K562 (cell line): ENCODE results near the gene HOXB4. TPM values are rescaled to one million over a fixed set of nuclear protein-coding genes. Genes with fewer than 3 reads are reported as not detected.
A peak's percentile ranks its signal among the peaks of the same experiment; 100 is the strongest.

Experiments used
- ATAC-seq: fragments of 200-7000 bp; cut with Tn5 transposase; 3 replicates; pipeline ENCODE4 v1.9.1; 2020; ENCODE audit warnings: moderate library complexity
- BruUV-seq: library from RNA; stranded (reverse); fragments of 400-500 nt; replicated peaks from 2 replicates; lab custom pipeline; 2021; lab: Mats Ljungman, UMichigan
- CTCF ChIA-PET: fragments of 300-600 bp; formaldehyde crosslinking; extraction: SDS; loops from one replicate; lab custom pipeline; 2021; ENCODE audit warnings: low intra/inter-chr PET ratio; lab: Yijun Ruan, JAX
- POLR2A ChIA-PET: fragments of 300-600, 350-650 bp; sonication (Branson Sonifier 250); formaldehyde crosslinking; extraction: SDS; loops from one replicate; lab custom pipeline; 2021; ENCODE audit warnings: antibody characterized with exemption, inconsistent platforms; lab: Yijun Ruan, JAX
- DNase-seq, 4 experiments: peaks; one replicate each; pipeline versions ENCODE4 v3.0.0 to v3.0.0-alpha.2; 2011 to 2018; ENCODE audit warnings: low spot score in 3 of 4, mixed read lengths in 3 of 4; ENCODE audit errors: extremely low read depth in 1 of 4
- FAIRE-seq: peaks from 2 replicates; lab custom pipeline; 2011; peaks lifted over from hg19 to GRCh38; lab: Jason Lieb, UNC
- H2AFZ ChIP-seq: 2 replicates; pipeline ENCODE4 v1.6.0; 2011; ENCODE audit warnings: low read depth, low read length, control low read depth, inconsistent platforms
- H3K27ac ChIP-seq: fragments of 200-600 bp; 3 replicates; pipeline ENCODE4 v1.8.0; 2011; ENCODE audit warnings: low read depth, mild to moderate bottlenecking, control low read depth, inconsistent platforms, low read length, moderate library complexity, mixed read lengths; ENCODE audit errors: extremely low read depth
- H3K27me3 ChIP-seq, 2 experiments: fragments of 300-600 bp in 1 of 2; 2 replicates in 1 of 2; 3 replicates in 1 of 2; pipeline versions ENCODE4 v1.6.0 to v1.8.0; 2011; ENCODE audit warnings: inconsistent platforms in 2 of 2, low read length in 2 of 2, mild to moderate bottlenecking in 1 of 2, mixed read lengths in 1 of 2, moderate library complexity in 1 of 2; ENCODE audit not compliant: control insufficient read depth in 2 of 2, insufficient read depth in 2 of 2
- H3K36me3 ChIP-seq: fragments of 300-600 bp; 3 replicates; pipeline ENCODE4 v1.8.0; 2011; ENCODE audit warnings: mild to moderate bottlenecking, low read length, inconsistent platforms; ENCODE audit not compliant: control insufficient read depth, insufficient read depth
- H3K4me1 ChIP-seq, 2 experiments: fragments of 200-600 bp in 1 of 2; replicated peaks in 1 of 2; 2 replicates in 1 of 2; 3 replicates in 1 of 2; pipeline versions ENCODE4 v1.5.1 to v1.8.0; 2011; ENCODE audit warnings: inconsistent platforms in 2 of 2, low read length in 2 of 2, mild to moderate bottlenecking in 1 of 2, mixed read lengths in 1 of 2, moderate library complexity in 1 of 2; ENCODE audit not compliant: control insufficient read depth in 2 of 2, insufficient read depth in 2 of 2
- H3K4me2 ChIP-seq: 2 replicates; pipeline ENCODE4 v1.6.1; 2011; ENCODE audit warnings: low read length, control low read depth, inconsistent platforms, mixed read lengths; ENCODE audit not compliant: insufficient read depth
- H3K4me3 ChIP-seq: fragments of 200-600 bp; sonication (generic), shearing (Covaris generic); 2 replicates; pipeline ENCODE4 v1.5.1; 2016; ENCODE audit warnings: control low read depth, inconsistent platforms
- H3K79me2 ChIP-seq: fragments of 200-600 bp; 3 replicates; pipeline ENCODE4 v1.8.0; 2011; ENCODE audit warnings: low read length, inconsistent platforms; ENCODE audit not compliant: control insufficient read depth, insufficient read depth
- H3K9ac ChIP-seq, 2 experiments: 2 replicates each; pipeline versions ENCODE4 v1.6.0 to v1.6.1; 2011; ENCODE audit warnings: low read depth in 2 of 2, low read length in 2 of 2, control low read depth in 1 of 2, inconsistent platforms in 1 of 2, mild to moderate bottlenecking in 1 of 2, mixed read lengths in 1 of 2; ENCODE audit not compliant: insufficient read depth in 1 of 2
- H3K9me1 ChIP-seq: one replicate; pipeline ENCODE4 v1.6.0; 2011; ENCODE audit warnings: inconsistent platforms, mild to moderate bottlenecking, low read length, moderate library complexity; ENCODE audit not compliant: control insufficient read depth, insufficient read depth
- H3K9me3 ChIP-seq: replicated peaks from 2 replicates; pipeline ENCODE4 v1.5.1; 2011; ENCODE audit warnings: low read depth, low read length, inconsistent platforms; ENCODE audit not compliant: control insufficient read depth, insufficient read depth
- H4K20me1 ChIP-seq: replicated peaks from 2 replicates; pipeline ENCODE4 v1.6.1; 2011; ENCODE audit warnings: low read length, inconsistent platforms, mixed read lengths; ENCODE audit not compliant: control insufficient read depth, insufficient read depth
- CTCF ChIP-seq, 3 experiments: IDR thresholded peaks in 2 of 3; conservative IDR thresholded peaks in 1 of 3; 2 replicates each; pipeline ENCODE4 v1.5.1; 2011 to 2012; ENCODE audit warnings: low read length in 3 of 3, mild to moderate bottlenecking in 3 of 3, control low read depth in 2 of 3, improper control_type of control experiment in 1 of 3, inconsistent platforms in 1 of 3, low read depth in 1 of 3, mixed read lengths in 1 of 3, moderate library complexity in 1 of 3; ENCODE audit not compliant: insufficient read depth in 2 of 3
- EGR1 ChIP-seq: fragments of 450-650 bp; conservative IDR thresholded peaks from 2 replicates; pipeline ENCODE4 v1.6.1; 2017; ENCODE audit warnings: mild to moderate bottlenecking
- NFE2L1 ChIP-seq: fragments of 450-650 bp; IDR thresholded peaks from 2 replicates; pipeline ENCODE4 v1.6.1; 2016; ENCODE audit warnings: missing genetic modification characterization, low read depth, mild to moderate bottlenecking, missing compliant biosample characterization, moderate library complexity, borderline replicate concordance
- POLR2G ChIP-seq: fragments of 200-400 bp; formaldehyde crosslinking; IDR thresholded peaks from 2 replicates; pipeline ENCODE4 v1.6.1; 2017; ENCODE audit warnings: low read depth, mild to moderate bottlenecking, antibody characterized with exemption, low read length, moderate library complexity
- RBFOX2 ChIP-seq: fragments of 200-400 bp; formaldehyde crosslinking; IDR thresholded peaks from 2 replicates; pipeline ENCODE4 v1.6.1; 2017; ENCODE audit warnings: low read depth, mild to moderate bottlenecking, low read length, moderate library complexity
- ZBTB33 ChIP-seq: sonication (generic); formaldehyde crosslinking; IDR thresholded peaks from 2 replicates; pipeline ENCODE4 v1.8.1; 2023; ENCODE audit warnings: mild to moderate bottlenecking, missing genetic modification reagents
- ZFX ChIP-seq: sonication (generic); formaldehyde crosslinking; IDR thresholded peaks from 2 replicates; pipeline ENCODE4 v1.8.0; 2022; ENCODE audit warnings: mild to moderate bottlenecking, missing genetic modification reagents, moderate library complexity
- WGBS: fragments of 100-300 bp; shearing (Covaris generic); methylation state at CpG from one replicate; pipeline ENCODE4 v1.1.6; 2016; ENCODE audit warnings: low coverage, mixed read lengths; ENCODE audit not compliant: insufficient coverage; ENCODE audit errors: missing lambda C conversion rate; 5-methylcytosine and 5-hydroxymethylcytosine counted together
- in situ Hi-C: fragments of 300-500 bp; cut with MboI; formaldehyde crosslinking; loops from 4 replicates; pipeline ENCODE4 v1.15.0; 2018; ENCODE audit warnings: inconsistent platforms, mixed read lengths
- intact Hi-C: fragments of 100-400 bp; cut with micrococcal nuclease; formaldehyde crosslinking; loops from 2 replicates; pipeline ENCODE4 v1.14.2; 2022
- polyA plus RNA-seq, 8 experiments: library from polyadenylated mRNA; depleted of rRNA in 4 of 8; stranded (reverse) in 5 of 8; unstranded in 3 of 8; fragments of >200 nt; fragmentation: Nextera tagmentation in 2 of 8; fragmentation: Illumina TruSeq in 1 of 8; extraction: Ambion mirVana in 2 of 8; extraction: Trizol in 1 of 8; gene quantifications; 2 replicates each; pipeline versions ENCODE4 v1.2.1 to v1.2.3, GENCODE V29; 2011 to 2014; ENCODE audit warnings: inconsistent platforms in 1 of 8, missing spikeins in 1 of 8
- total RNA-seq, 7 experiments: library from RNA; depleted of rRNA in 6 of 7; stranded (reverse); fragments of >200 nt in 6 of 7; fragmentation: Illumina TruSeq in 2 of 7; extraction: Trizol in 2 of 7; gene quantifications; 2 replicates each; pipeline versions ENCODE4 v1.2.1 to v1.2.3, GENCODE V29; 2011 to 2021; ENCODE audit warnings: low replicate concordance in 1 of 7

Gene HOXB4
- total and polyA plus RNA-seq, 9 of the 15 experiments (the other 6 are each of a cell fraction or from before 2014, with no cell fraction given), result 1.6 to 34.9 (median 14.9) TPM

DNA sequence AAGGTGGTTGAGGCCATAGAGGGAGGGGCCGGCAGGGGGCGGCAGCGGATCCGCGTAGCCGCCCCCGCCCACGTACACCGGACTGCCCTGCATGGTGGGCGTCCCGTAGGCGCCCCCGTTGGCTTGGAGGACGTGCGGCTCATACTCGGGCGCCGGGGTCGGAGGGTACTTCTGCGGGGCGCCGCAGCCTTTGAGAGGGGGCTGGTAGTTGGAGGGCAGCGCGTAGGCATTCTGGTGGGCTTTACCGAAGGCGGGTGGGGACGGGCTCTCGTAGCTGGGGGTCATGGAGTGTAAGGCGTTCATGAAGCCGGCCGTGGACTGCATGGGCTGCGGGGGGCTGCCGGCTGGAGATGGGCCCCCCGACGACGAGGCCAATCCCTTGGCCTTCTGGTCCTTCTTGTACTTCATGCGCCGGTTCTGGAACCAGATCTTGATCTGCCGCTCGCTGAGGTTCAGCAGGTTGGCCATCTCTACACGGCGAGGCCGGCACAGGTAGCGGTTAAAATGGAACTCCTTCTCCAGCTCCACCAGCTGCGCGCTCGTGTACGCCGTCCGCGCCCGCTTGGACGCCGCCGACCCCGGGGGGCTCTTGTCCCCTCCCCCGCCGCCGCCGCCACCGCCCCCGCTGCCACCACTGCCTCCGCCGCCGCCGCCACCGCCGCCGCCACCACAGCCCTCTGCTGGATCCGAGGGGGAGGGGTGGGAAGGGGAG is 27.5 kb downstream of the HOXB4 start:
- Histone ChIP-seq H3K9me3 (no peaks in the 10 kb centered on the region), H3K9me1 (no peaks in the 10 kb centered on the region), H3K27ac (no peak overlapping the region), H2AFZ (no peak overlapping the region), H3K27me3 (no peaks in the 10 kb centered on the region), H3K9ac (no peak overlapping the region), H3K36me3 (peaks cover 59% of the 10 kb centered on the region; the same call in 2 of the 3 replicates), H3K79me2 (peaks cover 67% of the 10 kb centered on the region), H4K20me1 (no peaks in the 10 kb centered on the region), H3K4me1 (peaks cover 40 to 57% of the 10 kb centered on the region in 2 experiments), H3K4me2 (no peak overlapping the region), H3K4me3 (no peak overlapping the region)
- ChIA-PET POLR2A (interaction anchor here (0.9 to 2.5 kb wide), 2 partner anchors 9 to 29 kb away, joined by 3 to 8 read pairs; no protein-coding TSS in a partner anchor), CTCF (no interaction called here)
- no TSS peak for BruUV-seq
- peak in 1 of 4 experiments; percentile 43 for DNase-seq
- FAIRE-seq, result no peak
- peak; percentile 70 for TF ChIP-seq POLR2G
- peak; percentile 32; the same call in 1 of the 2 replicates for TF ChIP-seq ZBTB33 (CRISPR knock-in tag)
- peak in 1 of 3 experiments; percentile 7; a peak in 1 of 6 replicates for TF ChIP-seq CTCF (IDR thresholded peaks at IDR 0.05 in 2 of 3, conservative IDR thresholded peaks at IDR 0.05 in 1 of 3; ENCODE audit: insufficient read depth in 2 of 3, low read depth in 1 of 3, low read length in 3 of 3)
- TF ChIP-seq RBFOX2, result peak; percentile 71
- peak; percentile 71 for TF ChIP-seq EGR1
- TF ChIP-seq ZFX (CRISPR knock-in tag), result no peak
- no peak for TF ChIP-seq NFE2L1
- in situ Hi-C loops, result no loop called here
- WGBS, result over 99% methylated on average over 25 of the region's 70 CpGs
- intact Hi-C loops, result no loop called here
- no peak for ATAC-seq
